ENCODE results near the gene UST.

DNA sequence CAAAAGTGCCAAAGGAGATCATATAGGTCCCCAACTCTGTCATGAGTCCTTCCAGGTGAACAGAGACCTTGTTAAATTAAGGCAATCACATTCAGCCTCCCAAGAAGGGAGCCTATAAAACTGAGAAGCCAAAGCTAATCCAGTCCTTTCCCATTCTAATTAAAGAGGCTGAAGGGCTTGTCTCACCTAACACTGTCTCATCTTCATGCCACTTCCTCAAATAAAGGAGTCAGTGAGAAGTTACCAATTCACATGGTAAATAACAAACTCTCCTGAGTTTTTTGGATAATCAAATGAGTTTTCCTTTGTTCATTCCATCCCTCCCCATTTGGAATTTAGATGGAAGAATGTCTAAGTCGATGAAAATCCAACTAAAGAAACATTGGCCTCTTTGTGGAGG lies 242.8 kb downstream of the UST start:
- TF ChIP-seq CTCF (IDR thresholded peaks at IDR 0.05) (no peak), POLR2A (IDR thresholded peaks at IDR 0.05) (no peak), POLR2AphosphoS5 (IDR thresholded peaks at IDR 0.05) (no peak)
